ENCODE data around the gene SLC22A12. TPM values are rescaled to one million over a fixed set of nuclear protein-coding genes. Genes with fewer than 3 reads are reported as not detected.
"Not testable (repeated sequence)": the region's sequence is repeated elsewhere in the genome, so short reads cannot be mapped to it uniquely, and the experiment has no call there.

The SLC22A12 gene
- total and polyA plus RNA-seq, 12 donors: not detected

- WGBS, 2 donors: 86 to 92% methylated on average over 9 of the region's 9 CpGs
Measured at GRCh38 chr11:64558869-64559268, 32.2 kb upstream of the SLC22A12 start.

GRCh38 chr11:64559351-64560138 is 31.5 kb upstream of the SLC22A12 start:
- Histone ChIP-seq H3K4me1 (peaks cover 0 to 12% (median 9%) of the 10 kb centered on the region in 9 donors), H3K9me3 (no peaks in the 10 kb centered on the region), H3K27me3 (peaks cover 0 to 21% (median 4%) of the 10 kb centered on the region in 7 donors), H3K27ac (no peak overlapping the region), H3K4me3 (no peak overlapping the region), H3K36me3 (no peaks in the 10 kb centered on the region)
- no peak for DNase-seq
- intact Hi-C loops (cut with DNase I): loop anchor here in 1 of 10 donors (10.0 kb wide), 1 partner anchor 75 kb away; no protein-coding TSS in a partner anchor
- TF ChIP-seq CTCF (IDR thresholded peaks at IDR 0.05): no peak
- no peak for ATAC-seq
- WGBS, 2 donors: 64 to 69% methylated on average over 19 of the region's 19 CpGs

More at GRCh38 chr11:64558869-64559268, 32.2 kb upstream of the SLC22A12 start:
- H3K9me3 ChIP-seq: no peaks in the 10 kb centered on the region
- H3K36me3 ChIP-seq: no peaks in the 10 kb centered on the region
- H3K27me3 ChIP-seq: peaks cover 0 to 21% (median 4%) of the 10 kb centered on the region in 7 donors
- ATAC-seq: no peak
- intact Hi-C loops (cut with DNase I): no loop called here
- DNase-seq: no peak
- TF ChIP-seq CTCF (IDR thresholded peaks at IDR 0.05): no peak
- H3K4me3 ChIP-seq: no peak overlapping the region
- peaks cover 4 to 19% (median 16%) of the 10 kb centered on the region in 9 donors for H3K4me1 ChIP-seq
- no peak overlapping the region for H3K27ac ChIP-seq

- WGBS, 2 donors: 62 to 68% methylated on average over 15 of the region's 15 CpGs
- no peak for TF ChIP-seq CTCF (IDR thresholded peaks at IDR 0.05)
- H3K9me3 ChIP-seq: no peaks in the 10 kb centered on the region
- DNase-seq (no peak), ATAC-seq (no peak)
- intact Hi-C loops (cut with DNase I): loop anchor here in 1 of 10 donors (10.0 kb wide), 1 partner anchor 75 kb away; no protein-coding TSS in a partner anchor
- no peak overlapping the region for H3K27ac ChIP-seq
- H3K4me1 ChIP-seq: peaks cover 0 to 5% (median 2%) of the 10 kb centered on the region in 9 donors
- H3K4me3 ChIP-seq: no peak overlapping the region
- H3K27me3 ChIP-seq: peaks cover 0 to 21% (median 4%) of the 10 kb centered on the region in 7 donors
- no peaks in the 10 kb centered on the region for H3K36me3 ChIP-seq
Measured at GRCh38 chr11:64560139-64560771, 30.8 kb upstream of the SLC22A12 start.

GRCh38 chr11:64560941-64561340 is 30.1 kb upstream of the SLC22A12 start:
- no peak for DNase-seq
- no peaks in the 10 kb centered on the region for H3K36me3 ChIP-seq
- WGBS, 2 donors: 87 to 90% methylated on average over 16 of the region's 16 CpGs

GRCh38 chr11:64561429-64561828 is 29.6 kb upstream of the SLC22A12 start:
- not testable (repeated sequence) for ATAC-seq, DNase-seq, H3K4me3 ChIP-seq, H3K9me3 ChIP-seq, H3K4me1 ChIP-seq, H3K27ac ChIP-seq, H3K36me3 ChIP-seq
- 87 to 97% methylated on average over 3 of the region's 3 CpGs for WGBS, 2 donors
- H3K27me3 ChIP-seq: peaks cover 0 to 21% (median 4%) of the 10 kb centered on the region in 7 donors
- intact Hi-C loops (cut with DNase I): loop anchor here in 1 of 10 donors (10.0 kb wide), 1 partner anchor 73 kb away; no protein-coding TSS in a partner anchor

More at GRCh38 chr11:64560941-64561340, 30.1 kb upstream of the SLC22A12 start:
- Histone ChIP-seq H3K27ac (no peak overlapping the region), H3K27me3 (peaks cover 0 to 21% (median 4%) of the 10 kb centered on the region in 7 donors), H3K4me3 (no peak overlapping the region), H3K9me3 (no peaks in the 10 kb centered on the region), H3K4me1 (peaks cover 0 to 3% (median 0%) of the 10 kb centered on the region in 9 donors)
- intact Hi-C loops (cut with DNase I): loop anchor here in 1 of 10 donors (10.0 kb wide), 1 partner anchor 74 kb away; no protein-coding TSS in a partner anchor
- TF ChIP-seq CTCF (IDR thresholded peaks at IDR 0.05): no peak
- ATAC-seq: no peak

All from heart right ventricle (tissue), 16 donors.